HG02970 (cell line): Measurements from ENCODE around the gene AKT3.

Experiments used
- ATAC-seq: cut with Tn5 transposase; IDR thresholded peaks from one replicate; pipeline ENCODE4 v1.9.1; 2021; ENCODE audit warnings: mild to moderate bottlenecking, moderate library complexity, moderate number of reproducible peaks; ENCODE audit not compliant: unreplicated experiment, low FRiP score

The AKT3 gene

GRCh38 chr1:243474906-243475305, 375.1 kb downstream of the AKT3 start:
- no peak for ATAC-seq

- ATAC-seq = no peak
Observed at GRCh38 chr1:243474136-243474881, 375.7 kb downstream of the AKT3 start.

GRCh38 chr1:243473227-243474135, 376.6 kb downstream of the AKT3 start:
- no peak for ATAC-seq

GRCh38 chr1:243471754-243472745, 378.0 kb downstream of the AKT3 start:
- ATAC-seq = no peak

- no peak for ATAC-seq
Observed at GRCh38 chr1:243471026-243471685, 378.9 kb downstream of the AKT3 start.

- ATAC-seq = no peak
Observed at GRCh38 chr1:243470502-243470901, 379.5 kb downstream of the AKT3 start.

- no peak for ATAC-seq
Observed at GRCh38 chr1:243469497-243469896, 380.5 kb downstream of the AKT3 start.

- ATAC-seq = no peak
Observed at GRCh38 chr1:243465738-243466137, 384.3 kb downstream of the AKT3 start.

GRCh38 chr1:243465081-243465480, 385.0 kb downstream of the AKT3 start:
- ATAC-seq = no peak

GRCh38 chr1:243462929-243463697, 386.9 kb downstream of the AKT3 start:
- no peak for ATAC-seq

- ATAC-seq = no peak
Observed at GRCh38 chr1:243461700-243462099, 388.3 kb downstream of the AKT3 start.

GRCh38 chr1:243459059-243459458, 391.0 kb downstream of the AKT3 start:
- no peak for ATAC-seq

GRCh38 chr1:243457363-243457982, 392.6 kb downstream of the AKT3 start:
- no peak for ATAC-seq

GRCh38 chr1:243455760-243456651, 394.0 kb downstream of the AKT3 start:
- no peak for ATAC-seq

GRCh38 chr1:243454328-243454997, 395.6 kb downstream of the AKT3 start:
- ATAC-seq = no peak

GRCh38 chr1:243452092-243452491, 398.0 kb downstream of the AKT3 start:
- ATAC-seq = no peak

- ATAC-seq = no peak
Observed at GRCh38 chr1:243449373-243449772, 400.7 kb downstream of the AKT3 start.
